ENCODE results near the gene IFRD1. TPM values are rescaled to one million over a fixed set of nuclear protein-coding genes. Genes with fewer than 3 reads are reported as not detected.

IFRD1 gene
- total and polyA plus RNA-seq, 10 donors, result 22.9 to 111 (median 45.5) TPM

GRCh38 chr7:112494656-112495055 is 44.4 kb downstream of the IFRD1 start:
- TF ChIP-seq POLR2AphosphoS5 (IDR thresholded peaks at IDR 0.05) (no peak), POLR2A (IDR thresholded peaks at IDR 0.05) (no peak), CTCF (IDR thresholded peaks at IDR 0.05 in 8 of 11, conservative IDR thresholded peaks at IDR 0.05 in 3 of 11) (no peak)
- no peaks in the 10 kb centered on the region for H3K27me3 ChIP-seq (replicated peaks in 1 of 7)
- intact Hi-C loops (cut with DNase I; ENCODE audit: low total_unique reads), result loop anchor here (10.0 kb wide), 1 partner anchor 740 kb away; no protein-coding TSS in a partner anchor
- H3K4me1 ChIP-seq, result no peaks in the 10 kb centered on the region
- no peak for DNase-seq
- H3K27ac ChIP-seq, result no peak overlapping the region
- no peak overlapping the region for H3K4me3 ChIP-seq
- peaks cover 0 to 6% (median 0%) of the 10 kb centered on the region in 6 donors for H3K36me3 ChIP-seq
- 68 to 86% (median 75%) methylated on average over 2 of the region's 2 CpGs for WGBS, 5 donors
- no peaks in the 10 kb centered on the region for H3K9me3 ChIP-seq

- no peaks in the 10 kb centered on the region for H3K27me3 ChIP-seq (replicated peaks in 1 of 7)
- H3K4me3 ChIP-seq, result no peak overlapping the region
- TF ChIP-seq POLR2AphosphoS5 (IDR thresholded peaks at IDR 0.05), result no peak
- no peak for TF ChIP-seq POLR2A (IDR thresholded peaks at IDR 0.05)
- no peak for TF ChIP-seq CTCF (IDR thresholded peaks at IDR 0.05 in 8 of 11, conservative IDR thresholded peaks at IDR 0.05 in 3 of 11)
- intact Hi-C loops (cut with DNase I; ENCODE audit: low total_unique reads), result loop anchor here (10.0 kb wide), 1 partner anchor 740 kb away; no protein-coding TSS in a partner anchor
- no peaks in the 10 kb centered on the region for H3K4me1 ChIP-seq
- 83 to 91% (median 88%) methylated on average over 2 of the region's 2 CpGs for WGBS, 5 donors
- H3K27ac ChIP-seq, result no peak overlapping the region
- H3K9me3 ChIP-seq, result no peaks in the 10 kb centered on the region
- no peak for DNase-seq
- peaks cover 0 to under 1% (median 0%) of the 10 kb centered on the region in 6 donors for H3K36me3 ChIP-seq
Measured at GRCh38 chr7:112495156-112495788, 45.0 kb downstream of the IFRD1 start.

- TF ChIP-seq POLR2A (IDR thresholded peaks at IDR 0.05) (no peak), CTCF (IDR thresholded peaks at IDR 0.05 in 8 of 11, conservative IDR thresholded peaks at IDR 0.05 in 3 of 11) (peak in 9 of 11 experiments; percentile 31 to 61 (median 46))
- WGBS, 5 donors, result 39 to 61% (median 47%) methylated on average over 6 of the region's 6 CpGs
- Histone ChIP-seq H3K4me1 (no peaks in the 10 kb centered on the region), H3K4me3 (no peak overlapping the region), H3K27me3 (replicated peaks in 1 of 7) (no peaks in the 10 kb centered on the region), H3K27ac (no peak overlapping the region), H3K9me3 (no peaks in the 10 kb centered on the region), H3K36me3 (no peaks in the 10 kb centered on the region)
- intact Hi-C loops (cut with DNase I; ENCODE audit: low total_unique reads), result loop anchor here (10.0 kb wide), 1 partner anchor 741 kb away; no protein-coding TSS in a partner anchor
- no peak for DNase-seq
Measured at GRCh38 chr7:112495810-112496462, 45.7 kb downstream of the IFRD1 start.

- no peaks in the 10 kb centered on the region for H3K9me3 ChIP-seq
- no peak for DNase-seq
- WGBS, 5 donors, result 6 to 16% (median 10%) methylated on average over 2 of the region's 2 CpGs
- no peak overlapping the region for H3K27ac ChIP-seq
- intact Hi-C loops (cut with DNase I; ENCODE audit: low total_unique reads), result loop anchor here (10.0 kb wide), 1 partner anchor 743 kb away; no protein-coding TSS in a partner anchor
- H3K4me3 ChIP-seq, result no peak overlapping the region
- H3K36me3 ChIP-seq, result no peaks in the 10 kb centered on the region
- H3K4me1 ChIP-seq, result no peaks in the 10 kb centered on the region
- no peak for TF ChIP-seq CTCF (IDR thresholded peaks at IDR 0.05 in 8 of 11, conservative IDR thresholded peaks at IDR 0.05 in 3 of 11)
- no peak for TF ChIP-seq POLR2AphosphoS5 (IDR thresholded peaks at IDR 0.05)
- no peak for TF ChIP-seq POLR2A (IDR thresholded peaks at IDR 0.05)
- no peaks in the 10 kb centered on the region for H3K27me3 ChIP-seq (replicated peaks in 1 of 7)
Measured at GRCh38 chr7:112497481-112497880, 47.2 kb downstream of the IFRD1 start.
